GM12891 (cell line): Measurements from ENCODE around the gene ALDH3B2.
"Not testable (repeated sequence)": the region's sequence is repeated elsewhere in the genome, so short reads cannot be mapped to it uniquely, and the experiment has no call there.

Source experiments
- DNase-seq: peaks from one replicate; pipeline ENCODE4 v3.0.0; 2011; ENCODE audit warnings: low spot score; ENCODE audit not compliant: insufficient read length
- FAIRE-seq: peaks from 2 replicates; lab custom pipeline; 2011; peaks lifted over from hg19 to GRCh38; lab: Jason Lieb, UNC
- PAX5 ChIP-seq: IDR thresholded peaks from 2 replicates; pipeline ENCODE4 v1.6.1; 2011; ENCODE audit warnings: low read length, moderate library complexity, mild to moderate bottlenecking; ENCODE audit not compliant: insufficient read depth, severe bottlenecking
- POLR2A ChIP-seq: IDR thresholded peaks from 2 replicates; pipeline ENCODE4 v1.6.1; 2011; ENCODE audit warnings: low read depth, low read length, control low read depth
- POLR2AphosphoS5 ChIP-seq: IDR thresholded peaks from 2 replicates; pipeline ENCODE4 v1.6.1; 2011; ENCODE audit warnings: low read depth, low read length, control low read depth
- POU2F2 ChIP-seq: IDR thresholded peaks from 2 replicates; pipeline ENCODE4 v1.6.1; 2011; ENCODE audit warnings: low read depth, mild to moderate bottlenecking, control low read depth, low read length, moderate library complexity
- SPI1 ChIP-seq: IDR thresholded peaks from 2 replicates; pipeline ENCODE4 v1.6.1; 2011; ENCODE audit warnings: low read depth, low read length, control low read depth
- TAF1 ChIP-seq: IDR thresholded peaks from 2 replicates; pipeline ENCODE4 v1.6.1; 2011; ENCODE audit warnings: low read depth, low read length, control low read depth

The ALDH3B2 gene

DNA sequence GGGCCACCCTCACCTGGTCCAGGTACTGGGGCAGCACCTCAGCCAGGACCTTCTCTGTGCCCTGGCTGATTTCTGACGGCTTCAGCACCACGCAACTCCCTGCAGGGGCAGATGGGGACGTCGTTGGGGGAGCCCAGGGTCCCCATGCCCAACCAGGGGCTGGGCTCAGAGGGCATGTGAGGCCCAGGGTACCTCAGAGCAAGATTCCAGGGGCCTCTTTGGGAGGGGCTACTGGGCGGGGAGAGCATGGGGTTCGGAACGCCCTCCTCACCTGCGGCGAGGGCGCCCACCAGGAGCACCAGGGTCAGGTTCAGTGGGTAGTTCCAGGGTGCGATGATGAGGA is 8.1 kb downstream of the ALDH3B2 start:
- DNase-seq (no peak), FAIRE-seq (no peak)
- TF ChIP-seq POU2F2 (no peak), PAX5 (no peak), POLR2A (no peak), TAF1 (no peak), POLR2AphosphoS5 (no peak), SPI1 (no peak)

DNA sequence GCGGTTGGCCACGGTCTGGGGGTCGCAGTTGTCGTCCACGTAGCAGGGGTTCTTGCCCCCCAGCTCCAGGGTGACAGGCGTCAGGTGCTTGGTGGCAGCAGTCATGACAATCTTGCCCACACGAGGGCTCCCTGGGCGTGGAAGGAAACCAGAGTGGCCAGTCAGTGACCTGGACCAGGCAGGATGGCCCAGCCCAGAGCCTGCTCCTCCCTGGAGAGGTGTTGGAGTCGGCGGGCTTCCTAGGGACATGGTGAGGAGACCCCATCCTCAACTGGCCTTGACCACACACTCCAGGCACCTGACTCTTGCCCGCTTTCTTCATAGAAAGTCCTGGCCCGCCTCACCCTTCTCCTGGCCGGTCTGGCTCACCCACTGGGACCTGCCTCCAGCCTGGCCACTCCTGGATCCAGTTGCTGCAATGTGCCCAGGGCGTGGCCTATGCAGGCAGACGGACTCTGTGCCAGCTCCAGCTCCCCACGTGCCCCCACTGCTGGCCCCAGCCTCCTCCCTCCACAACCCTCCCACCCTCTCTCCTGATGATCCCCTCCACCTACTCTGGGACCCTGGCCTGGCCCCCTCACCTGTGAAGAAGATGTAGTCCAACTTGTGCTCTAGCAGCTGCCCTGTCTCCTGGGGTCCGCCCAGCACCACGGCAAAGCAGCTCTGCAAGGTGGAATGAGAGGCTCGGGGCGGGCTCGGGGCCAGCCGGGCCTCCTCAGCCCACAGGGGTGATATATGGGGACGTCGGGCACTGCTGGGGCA is 8.7 kb downstream of the ALDH3B2 start:
- no peak for DNase-seq
- no peak for TF ChIP-seq SPI1
- no peak for TF ChIP-seq POLR2A
- no peak for FAIRE-seq

DNA sequence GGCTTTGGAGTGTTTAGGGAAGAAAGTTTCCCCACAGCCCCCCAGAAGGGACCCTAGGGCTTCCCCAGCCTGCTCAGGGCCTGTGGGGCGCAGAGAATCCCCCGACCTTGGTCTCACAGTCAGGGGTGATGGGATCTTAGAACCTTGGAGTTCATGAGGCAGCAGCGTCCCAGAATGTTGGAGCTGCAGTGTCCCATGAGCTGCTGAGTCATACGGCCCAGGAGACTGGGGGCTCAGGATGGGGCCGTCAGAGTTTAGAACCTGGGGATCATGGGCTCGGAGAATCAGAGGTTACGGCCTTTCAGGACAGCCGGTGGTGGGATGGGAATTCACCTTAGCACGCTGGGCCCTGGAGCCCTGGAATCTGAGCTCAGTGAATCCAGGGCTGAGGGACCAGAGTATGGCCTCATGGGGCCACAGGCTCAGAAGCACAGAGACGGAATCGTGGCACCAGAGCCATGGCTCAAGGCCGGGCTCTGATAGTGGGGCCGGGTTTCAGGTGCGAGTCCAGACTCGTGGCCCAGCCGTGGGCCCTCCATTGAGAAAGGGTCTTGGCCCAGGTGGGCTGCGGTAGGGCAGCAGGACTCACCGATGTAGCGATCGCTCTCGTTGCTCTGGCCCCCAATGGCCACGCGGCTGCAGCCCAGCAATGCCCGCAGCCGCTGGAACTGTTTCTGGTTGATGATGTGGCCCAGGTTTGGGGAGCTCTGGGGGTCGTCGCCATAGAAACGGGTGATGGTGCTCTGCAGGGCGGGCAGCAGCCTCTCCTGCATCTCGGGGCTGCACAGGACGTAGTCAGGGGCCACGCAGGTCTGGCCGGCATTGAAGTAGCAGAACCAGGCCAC is 9.5 kb downstream of the ALDH3B2 start:
- DNase-seq (no peak), FAIRE-seq (no peak)
- no peak for TF ChIP-seq SPI1
- no peak for TF ChIP-seq PAX5
- TF ChIP-seq POLR2A: no peak
- TF ChIP-seq TAF1: no peak
- no peak for TF ChIP-seq POLR2AphosphoS5

- DNase-seq (no peak), FAIRE-seq (no peak)
- TF ChIP-seq POLR2AphosphoS5 (no peak), SPI1 (no peak), POU2F2 (no peak), TAF1 (no peak), POLR2A (no peak), PAX5 (no peak)
Observed at GRCh38 chr11:67664213-67664585, 10.2 kb downstream of the ALDH3B2 start.

DNA sequence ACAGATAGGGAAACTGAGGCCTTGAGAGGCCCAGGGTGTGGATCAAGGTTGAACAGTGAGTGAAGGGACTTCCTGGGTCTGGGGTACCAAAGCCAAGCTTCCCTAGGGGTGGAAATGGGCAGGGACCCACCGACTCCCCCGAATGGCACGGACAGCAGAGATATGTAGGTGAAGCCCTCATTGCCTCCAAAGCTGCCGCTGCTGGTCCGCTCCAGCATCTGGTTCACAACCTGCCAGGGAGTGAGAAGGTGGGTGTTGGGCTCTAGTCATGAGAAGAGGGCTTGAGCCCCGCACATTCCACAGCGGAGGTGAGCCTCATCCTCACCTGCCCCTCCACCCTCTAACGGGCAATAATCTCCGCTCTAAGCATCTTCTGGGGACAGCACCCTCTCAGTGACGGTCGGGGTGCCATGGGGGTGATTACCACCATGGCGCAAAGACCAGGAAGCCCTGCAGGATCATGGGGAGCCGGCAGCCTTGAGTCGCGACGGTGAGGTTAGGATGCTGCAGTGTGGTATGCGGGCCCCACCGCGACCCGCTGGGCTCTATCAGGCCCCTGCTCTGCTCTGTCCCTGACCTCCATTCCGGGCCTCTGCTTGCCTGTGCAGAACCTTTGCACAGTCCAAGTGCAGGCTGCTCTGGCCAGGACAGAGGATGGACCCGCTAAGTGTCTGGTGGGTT is 10.8 kb downstream of the ALDH3B2 start:
- TF ChIP-seq TAF1 (no peak), PAX5 (no peak), SPI1 (no peak), POLR2AphosphoS5 (no peak), POU2F2 (no peak), POLR2A (no peak)
- DNase-seq: no peak
- FAIRE-seq: no peak

DNA sequence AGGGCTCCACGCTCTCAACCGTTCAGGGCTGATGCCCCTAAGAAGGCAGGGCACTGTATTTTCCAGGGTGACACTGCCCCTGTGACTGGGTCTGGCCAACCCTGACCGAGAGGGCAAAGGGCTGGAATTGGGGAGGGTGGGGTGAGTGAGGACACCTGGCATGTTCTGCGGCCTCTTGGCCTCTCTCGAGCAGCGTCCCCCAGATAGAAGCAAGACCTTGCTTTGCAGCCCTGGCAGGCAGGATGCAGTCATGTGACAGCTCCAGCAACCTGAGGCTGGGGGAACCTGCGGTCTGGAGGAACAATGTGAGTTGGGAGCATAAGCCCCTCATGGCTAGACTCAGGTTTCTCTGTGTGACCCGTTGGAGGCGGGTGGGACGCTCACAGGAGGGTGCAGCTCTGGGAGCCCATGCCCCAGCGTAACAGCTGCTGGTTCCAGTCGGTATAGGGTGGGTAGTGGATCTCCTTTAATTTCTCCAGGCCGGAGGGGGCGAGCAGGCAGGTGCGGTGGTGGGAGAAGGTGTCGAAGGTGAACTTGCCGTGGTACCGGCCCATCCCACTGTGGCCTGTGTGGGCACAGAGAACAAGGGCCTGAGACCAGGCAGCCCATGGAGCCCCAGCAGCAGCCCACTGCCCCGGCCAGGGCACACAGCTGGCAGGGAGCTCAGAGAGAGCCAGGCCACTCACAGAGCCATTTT is 11.4 kb downstream of the ALDH3B2 start:
- TF ChIP-seq TAF1 (no peak), POLR2A (no peak), POLR2AphosphoS5 (no peak), PAX5 (no peak), POU2F2 (no peak), SPI1 (no peak)
- no peak for FAIRE-seq
- DNase-seq: no peak

DNA sequence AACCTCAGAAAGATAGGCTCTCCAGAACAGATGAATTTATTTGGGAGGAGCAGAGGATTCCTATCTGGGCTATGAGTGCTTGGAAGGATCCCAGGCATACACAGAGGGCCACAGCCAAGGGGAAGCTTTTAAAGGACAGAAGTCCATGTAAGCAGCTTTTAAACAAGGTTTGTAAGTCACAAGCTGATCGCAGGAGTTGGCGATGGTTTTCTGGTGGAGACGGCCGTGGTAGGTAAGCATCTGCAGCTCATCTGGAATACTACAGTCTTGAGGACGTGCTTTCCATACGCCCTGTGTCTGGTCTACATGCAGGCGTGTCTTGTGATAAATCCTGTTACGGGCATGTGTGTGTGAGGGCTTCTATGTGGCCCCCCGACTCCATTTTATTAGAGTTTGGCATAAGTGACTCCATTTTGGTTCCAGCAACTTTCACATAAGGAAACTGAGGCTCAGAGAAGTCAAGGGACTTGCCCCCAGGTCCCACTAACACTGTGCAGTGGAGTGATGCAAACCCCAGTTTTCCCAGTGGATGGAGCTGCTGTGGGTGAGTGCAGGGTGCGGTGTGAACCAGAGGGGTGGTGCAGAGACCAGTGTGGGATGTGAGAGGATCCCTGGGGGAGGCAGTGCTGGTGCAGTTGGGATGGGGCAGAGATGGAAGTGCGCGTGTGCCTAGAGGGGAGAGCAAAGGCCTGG is 12.1 kb downstream of the ALDH3B2 start:
- DNase-seq (no peak), FAIRE-seq (no peak)
- no peak for TF ChIP-seq SPI1
- TF ChIP-seq POLR2AphosphoS5: no peak
- TF ChIP-seq POLR2A: no peak
- no peak for TF ChIP-seq TAF1
- TF ChIP-seq PAX5: no peak
- TF ChIP-seq POU2F2: no peak

DNA sequence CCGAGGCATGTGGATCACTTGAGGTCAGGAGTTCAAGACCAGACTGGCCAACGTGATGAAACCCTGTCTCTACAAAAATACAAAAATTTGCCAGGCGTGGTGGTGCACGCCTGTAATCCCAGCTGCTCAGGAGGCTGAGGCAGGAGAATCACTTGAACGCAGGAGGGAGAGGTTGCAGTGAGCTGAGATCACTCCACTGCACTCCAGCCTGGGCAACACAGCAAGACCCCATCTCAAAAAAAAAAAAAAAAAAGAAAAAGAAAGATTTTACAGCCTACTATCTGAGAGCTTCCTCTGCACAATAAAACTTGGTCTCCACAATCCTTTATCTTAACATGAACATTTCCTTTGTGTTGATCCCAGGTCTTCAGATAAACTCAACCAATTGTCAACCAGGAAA is 13.7 kb downstream of the ALDH3B2 start:
- not testable (repeated sequence) for FAIRE-seq, DNase-seq

DNA sequence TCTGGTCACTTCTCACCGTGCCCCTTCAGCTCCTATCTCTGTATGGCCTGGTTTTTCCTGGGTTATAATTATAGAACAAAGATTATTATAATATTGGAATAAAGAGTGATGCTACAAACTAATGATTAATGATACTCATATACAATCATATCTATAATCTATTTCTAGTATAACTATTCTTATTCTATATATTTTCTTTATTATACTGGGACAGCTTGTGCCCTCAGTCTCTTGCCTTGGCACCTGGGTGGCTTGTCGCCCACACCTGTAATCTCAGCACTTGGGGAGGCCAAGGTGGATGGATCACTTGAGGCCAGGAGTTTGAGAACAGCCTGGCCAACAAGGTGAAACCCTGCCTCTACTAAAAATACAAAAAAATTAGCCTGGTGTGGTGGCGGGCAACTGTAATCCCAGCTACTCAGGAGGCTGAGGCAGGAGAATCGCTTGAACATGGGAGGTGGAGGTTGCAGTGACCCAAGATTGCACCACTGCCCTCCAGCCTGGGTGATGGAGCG is 14.7 kb downstream of the ALDH3B2 start:
- FAIRE-seq, DNase-seq: not testable (repeated sequence)

GRCh38 chr11:67657300-67657699 is 17.1 kb downstream of the ALDH3B2 start:
- TF ChIP-seq POLR2AphosphoS5 (no peak), POU2F2 (no peak), POLR2A (no peak), TAF1 (no peak), SPI1 (no peak), PAX5 (no peak)
- FAIRE-seq (no peak), DNase-seq (no peak)
